Measurements from ENCODE around the gene ORC3. TPM values are rescaled to one million over a fixed set of nuclear protein-coding genes. Genes with fewer than 3 reads are reported as not detected.
"Not testable (repeated sequence)": the region's sequence is repeated elsewhere in the genome, so short reads cannot be mapped to it uniquely, and the experiment has no call there.

Gene ORC3
- total and polyA plus RNA-seq, 4 experiments from 2014 or later, result 30.4 to 41.9 (median 34.2) TPM

- H3K4me1 ChIP-seq (ENCODE audit: insufficient read depth, low read length); H3K27ac Mint-ChIP-seq; intact Hi-C loops (cut with micrococcal nuclease); H3K36me3 Mint-ChIP-seq; H3K27me3 ChIP-seq (ENCODE audit: insufficient read depth, low read length); H3K4me3 Mint-ChIP-seq; H3K36me3 ChIP-seq (ENCODE audit: insufficient read depth, low read length); H3K4me1 Mint-ChIP-seq; H3K4me3 ChIP-seq (ENCODE audit: low read length in 2 of 2); DNase-seq; H3K27me3 Mint-ChIP-seq; H3K9me3 Mint-ChIP-seq; H3K27ac ChIP-seq (ENCODE audit: low read depth, low read length); H3K9me3 ChIP-seq (ENCODE audit: control insufficient read depth in 1 of 2, low read length in 2 of 2): not testable (repeated sequence)
- POLR2A ChIA-PET (ENCODE audit: partially characterized antibody), result interaction anchor here (4.2 kb wide), 1 partner anchor 11 kb away, joined by 26 read pairs; the partner anchor contains the start of gene AKIRIN2
- CTCF ChIA-PET (ENCODE audit: partially characterized antibody), result interaction anchor here (1.2 to 2.0 kb wide), 2 partner anchors 10 to 11 kb away, joined by 3 to 4 read pairs; partner anchors contain the start of gene AKIRIN2
Observed at GRCh38 chr6:87712713-87713112, 122.8 kb downstream of the ORC3 start.

- no peak overlapping the region for H3K27ac Mint-ChIP-seq
- CTCF ChIA-PET (ENCODE audit: partially characterized antibody), result no interaction called here
Observed at GRCh38 chr6:87714093-87714842, 124.3 kb downstream of the ORC3 start.

More at GRCh38 chr6:87714093-87714842, 124.3 kb downstream of the ORC3 start:
- Histone ChIP-seq H3K27me3 (ENCODE audit: insufficient read depth, low read length) (no peaks in the 10 kb centered on the region), H3K4me1 (ENCODE audit: insufficient read depth, low read length) (peaks cover 11% of the 10 kb centered on the region), H3K36me3 (ENCODE audit: insufficient read depth, low read length) (no peaks in the 10 kb centered on the region), H3K27ac (ENCODE audit: low read depth, low read length) (no peak overlapping the region), H3K4me3 (ENCODE audit: low read length in 2 of 2) (no peak overlapping the region), H3K9me3 (ENCODE audit: control insufficient read depth in 1 of 2, low read length in 2 of 2) (no peaks in the 10 kb centered on the region)
- peaks cover 7 to 15% (median 14%) of the 10 kb centered on the region in 4 donors for H3K4me1 Mint-ChIP-seq
- no peaks in the 10 kb centered on the region for H3K36me3 Mint-ChIP-seq
- no peaks in the 10 kb centered on the region for H3K27me3 Mint-ChIP-seq
- intact Hi-C loops (cut with micrococcal nuclease), result no loop called here
- DNase-seq, result no peak
- POLR2A ChIA-PET (ENCODE audit: partially characterized antibody), result interaction anchor here (0.7 to 4.2 kb wide), 3 partner anchors 12 to 28 kb away, joined by 4 to 26 read pairs (median 6); partner anchors contain the start of gene AKIRIN2
- H3K9me3 Mint-ChIP-seq, result no peaks in the 10 kb centered on the region
- no peak overlapping the region for H3K4me3 Mint-ChIP-seq

Other genes starting within 250 kb of the ORC3 start
- 1 to 10 TPM; 4.1 to 5.7 TPM for gene C6orf163, start 245.3 kb upstream of the ORC3 start, total RNA-seq
- gene C6orf163, start 245.3 kb upstream of the ORC3 start, polyA plus RNA-seq, result under 1 TPM in 1 of 2 donors, not detected in 1; 0.31 TPM
- under 1 TPM in 1 of 2 experiments, not detected in 1; 0.25 TPM for gene CFAP206, start 182.2 kb upstream of the ORC3 start, total RNA-seq
- gene CFAP206, start 182.2 kb upstream of the ORC3 start, polyA plus RNA-seq, result not detected
- 10 to 100 TPM; 20.4 to 26.2 TPM for gene SLC35A1, start 117.2 kb upstream of the ORC3 start, total RNA-seq
- gene SLC35A1, start 117.2 kb upstream of the ORC3 start, polyA plus RNA-seq, result 10 to 100 TPM; 31.2 to 33.2 TPM
- gene RARS2, start 148 bp upstream of the ORC3 start, total RNA-seq, result 10 to 100 TPM; 38.8 to 39.3 TPM
- gene RARS2, start 148 bp upstream of the ORC3 start, polyA plus RNA-seq, result 10 to 100 TPM; 34.7 to 38.4 TPM
- gene AKIRIN2, start 112.1 kb downstream of the ORC3 start, total RNA-seq, result 10 to 100 TPM; 68.6 to 69.8 TPM
- gene AKIRIN2, start 112.1 kb downstream of the ORC3 start, polyA plus RNA-seq, result 10 to 100 TPM; 49.3 to 51.7 TPM

Measured in CD4-positive, alpha-beta memory T cell (primary cell).